GM23338 (cell line): Measurements from ENCODE around the gene GPC5.

ENCODE experiments used
- CREB1 ChIP-seq: fragments of 250-450 bp; sonication (Bioruptor Pico); IDR thresholded peaks from 2 replicates; pipeline ENCODE4 v1.5.0; 2020; ENCODE audit warnings: low read depth, mild to moderate bottlenecking, moderate library complexity
- CTCF ChIP-seq, 2 experiments: fragments of 200-600 bp in 1 of 2; sonication (generic) in 1 of 2; conservative IDR thresholded peaks; 2 replicates each; pipeline versions ENCODE4 v1.5.1 to v1.6.1; 2016 to 2017; ENCODE audit warnings: antibody characterized with exemption in 2 of 2, low read depth in 2 of 2, mild to moderate bottlenecking in 2 of 2, moderate library complexity in 1 of 2
- ETS1 ChIP-seq: IDR thresholded peaks from 2 replicates; pipeline ENCODE4 v1.6.1; 2016; ENCODE audit warnings: antibody characterized with exemption
- EZH2 ChIP-seq: fragments of 200-600 bp; sonication (generic); IDR thresholded peaks from one replicate; pipeline ENCODE4 v1.8.0; 2017; ENCODE audit warnings: antibody characterized with exemption, mild to moderate bottlenecking, low read depth; ENCODE audit not compliant: unreplicated experiment
- EZH2phosphoT487 ChIP-seq: fragments of 200-600 bp; sonication (generic); IDR thresholded peaks from one replicate; pipeline ENCODE4 v1.8.1; 2018; ENCODE audit warnings: antibody characterized with exemption; ENCODE audit not compliant: unreplicated experiment
- NANOG ChIP-seq: IDR thresholded peaks from 2 replicates; pipeline ENCODE4 v1.6.1; 2016; ENCODE audit warnings: antibody characterized with exemption, borderline replicate concordance
- POLR2AphosphoS5 ChIP-seq: IDR thresholded peaks from 2 replicates; pipeline ENCODE4 v1.6.1; 2016; ENCODE audit warnings: antibody characterized with exemption, low read depth
- REST ChIP-seq: IDR thresholded peaks from one replicate; pipeline ENCODE4 v1.6.1; 2018; ENCODE audit warnings: antibody characterized with exemption; ENCODE audit not compliant: unreplicated experiment

- TF ChIP-seq EZH2phosphoT487 (no peak), REST (no peak), CTCF (conservative IDR thresholded peaks at IDR 0.05; ENCODE audit: low read depth in 2 of 2) (no peak), EZH2 (no peak), CREB1 (CRISPR knock-in tag) (no peak), POLR2AphosphoS5 (no peak), ETS1 (no peak), NANOG (no peak)
Observed at GRCh38 chr13:91389186-91389585, 9.2 kb upstream of the GPC5 start.
